Fibroblast of skin of abdomen (primary cell): ENCODE measurements around the gene TTC28.
A peak's percentile ranks its signal among the peaks of the same experiment; 100 is the strongest.

ENCODE experiments used
- DNase-seq: peaks from one replicate; pipeline ENCODE4 v3.0.0-alpha.2; 2013

Gene TTC28

GRCh38 chr22:28017859-28018258 lies 661.8 kb downstream of the TTC28 start:
- DNase-seq: no peak

DNA sequence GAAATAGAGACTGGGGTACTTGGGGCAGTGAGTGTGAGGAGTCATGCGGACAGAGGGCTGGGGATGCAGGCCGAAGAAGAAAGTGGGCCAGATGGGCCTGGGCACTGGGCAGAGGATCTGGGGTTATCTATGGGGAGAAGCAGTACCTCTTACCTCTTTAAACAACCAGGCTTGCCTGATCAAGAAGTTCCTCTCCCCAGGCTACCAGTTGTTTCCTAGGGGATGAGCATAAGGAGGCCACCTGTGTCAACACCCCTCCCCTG lies 662.2 kb downstream of the TTC28 start:
- no peak for DNase-seq

DNA sequence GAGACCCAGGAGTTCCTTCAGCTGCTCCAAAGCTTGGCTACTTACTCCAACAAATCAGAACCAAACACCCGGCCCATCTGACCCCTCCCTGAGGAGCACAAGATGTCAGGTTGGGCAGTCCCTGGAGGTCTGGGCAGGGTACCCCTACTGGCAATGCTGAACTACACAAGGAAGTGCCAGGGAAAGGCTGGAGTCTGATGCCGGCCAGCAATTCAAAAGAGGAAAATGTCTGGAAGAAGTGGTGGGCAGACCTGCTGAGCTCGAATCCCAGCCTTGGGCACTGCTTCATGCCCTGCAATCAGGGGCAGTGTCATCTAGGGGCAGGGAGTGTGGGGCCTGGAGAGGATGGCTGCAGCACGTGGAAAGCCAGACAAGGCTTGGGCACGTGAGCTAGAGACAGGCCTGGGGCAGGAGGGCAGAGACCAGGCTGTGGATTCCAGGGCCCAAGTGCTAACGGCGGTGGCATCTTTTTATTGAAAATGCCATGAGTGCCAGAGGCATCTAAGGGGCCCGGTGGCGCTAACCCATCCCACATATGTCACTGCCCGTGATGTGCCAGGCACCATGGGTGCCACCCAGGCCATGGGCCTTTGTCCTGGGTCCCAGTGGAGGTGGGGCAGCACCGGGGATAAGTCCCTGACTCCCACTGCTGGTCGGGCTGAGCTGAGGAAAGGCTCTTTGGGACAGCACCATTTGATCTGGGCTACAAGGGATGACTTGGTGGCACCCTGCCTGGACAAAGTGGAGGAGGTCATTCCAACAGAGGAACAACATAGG lies 662.7 kb downstream of the TTC28 start:
- DNase-seq: no peak

DNA sequence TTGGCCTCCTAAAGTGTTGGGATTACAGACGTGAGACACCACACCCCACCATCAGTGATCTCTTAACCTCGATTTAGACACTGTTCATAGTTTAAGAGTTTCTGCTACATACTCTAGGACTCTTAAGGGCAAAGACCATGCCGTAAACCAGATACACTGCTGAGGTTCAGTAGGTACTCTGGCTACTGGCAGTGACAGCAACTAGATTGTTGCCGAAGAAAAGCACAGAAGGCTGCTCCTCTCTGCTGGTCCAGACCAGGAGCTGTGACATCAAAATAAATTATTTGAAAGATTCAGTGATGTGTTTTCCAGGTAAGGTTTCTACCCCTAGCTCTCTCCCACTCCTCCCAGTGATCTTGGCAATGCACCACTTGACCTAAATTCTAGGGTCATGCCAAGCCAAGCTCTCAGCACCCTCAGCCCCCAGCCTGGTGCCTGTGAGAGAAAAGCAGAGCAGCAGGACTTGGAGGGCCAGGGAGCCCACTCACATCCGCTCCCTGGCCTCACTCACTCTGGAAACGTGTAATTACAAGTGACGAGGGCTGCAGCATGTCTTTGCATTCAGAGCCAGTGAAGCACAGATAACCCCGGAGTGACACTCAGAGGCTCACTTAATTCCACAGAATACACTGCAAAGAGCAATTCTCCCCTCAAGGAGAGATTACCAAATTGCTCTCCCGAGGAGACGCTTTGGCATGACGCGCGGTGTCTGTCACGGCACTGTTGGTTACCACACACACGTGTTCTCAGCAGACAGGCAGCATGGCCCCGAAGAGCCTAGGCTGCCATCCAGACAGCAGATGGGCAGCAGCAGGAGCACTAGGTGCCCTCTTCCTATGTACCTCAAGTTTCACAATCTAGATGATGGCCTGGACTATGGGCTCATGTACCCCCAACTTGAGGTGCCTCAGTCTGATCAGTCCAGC lies 663.7 kb downstream of the TTC28 start:
- DNase-seq: no peak

GRCh38 chr22:28015046-28015425 lies 664.6 kb downstream of the TTC28 start:
- DNase-seq: no peak

- DNase-seq: no peak
Measured at GRCh38 chr22:28014211-28015045, 665.2 kb downstream of the TTC28 start.

DNA sequence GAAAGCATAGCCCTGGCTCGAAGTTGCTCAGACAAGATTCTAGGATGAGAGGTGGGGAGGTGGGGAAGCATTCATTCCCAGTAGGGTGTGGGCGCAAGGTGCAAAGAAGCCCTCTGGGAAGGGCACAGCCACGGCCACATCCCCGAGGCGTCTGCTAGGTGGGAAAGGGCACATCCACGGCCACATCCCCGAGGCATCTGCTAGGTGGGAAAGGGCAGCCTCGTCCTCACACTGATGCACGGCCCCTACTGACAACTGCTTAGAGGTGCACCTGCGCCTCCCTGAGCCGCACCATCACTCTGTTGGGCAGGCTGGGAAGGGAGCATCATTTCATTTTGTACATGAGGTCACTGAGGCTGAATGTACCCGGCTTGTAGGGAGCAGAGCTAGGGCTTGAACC lies 666.0 kb downstream of the TTC28 start:
- DNase-seq: no peak

DNA sequence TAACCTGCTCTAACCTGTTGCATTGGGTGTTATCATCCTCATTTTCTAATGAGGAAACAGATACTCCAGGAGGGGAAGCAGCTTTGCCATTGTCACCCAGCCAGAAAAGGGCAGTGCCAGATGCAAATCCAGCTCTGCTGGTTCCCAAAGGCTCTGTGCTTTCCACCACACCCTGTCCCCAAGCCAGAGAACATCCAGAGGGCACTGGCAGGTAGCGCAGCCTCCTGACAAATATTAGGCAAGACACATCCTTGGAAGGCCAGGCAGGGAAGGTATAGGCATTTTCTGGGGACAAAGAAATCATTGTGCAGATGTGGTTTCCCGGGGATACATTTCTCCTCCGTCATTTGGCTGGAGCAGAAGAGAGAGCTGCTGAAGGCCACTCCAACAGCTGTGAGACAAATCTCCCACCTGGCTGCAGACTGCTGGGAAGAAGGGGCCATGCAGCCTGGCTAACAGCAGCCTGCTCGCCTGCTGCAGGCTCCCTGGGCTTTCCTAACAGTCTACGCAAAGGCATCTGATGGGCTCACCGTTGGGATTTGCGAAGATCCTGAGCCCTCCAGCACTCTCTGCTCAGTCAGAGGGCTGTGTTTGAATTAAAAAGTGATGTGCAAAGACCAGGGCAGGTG lies 666.7 kb downstream of the TTC28 start:
- no peak for DNase-seq

GRCh38 chr22:28009272-28009827 lies 670.3 kb downstream of the TTC28 start:
- peak; percentile 93 for DNase-seq

DNA sequence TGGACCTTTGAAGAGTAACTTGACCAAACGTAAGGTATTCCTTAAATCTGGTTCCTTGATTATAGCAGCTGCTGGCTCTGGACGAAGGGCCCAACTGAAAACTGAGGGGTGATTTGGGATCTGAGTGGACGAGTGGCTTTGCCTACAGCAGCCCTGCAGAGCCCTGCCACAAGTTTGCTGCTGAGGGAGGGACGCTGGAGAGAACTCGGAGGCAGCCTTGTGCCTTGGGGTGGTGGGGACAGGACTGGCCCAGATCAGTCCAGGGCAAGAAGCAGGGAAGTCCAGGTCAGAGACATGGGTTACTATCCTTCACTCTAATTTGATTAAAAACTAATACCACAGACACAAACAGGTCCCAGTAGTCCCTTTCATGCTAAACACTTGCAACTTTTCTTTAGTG lies 671.0 kb downstream of the TTC28 start:
- no peak for DNase-seq

GRCh38 chr22:28008056-28008455 lies 671.6 kb downstream of the TTC28 start:
- no peak for DNase-seq

GRCh38 chr22:28006271-28006670 lies 673.4 kb downstream of the TTC28 start:
- no peak for DNase-seq

- DNase-seq: no peak
Measured at GRCh38 chr22:28005513-28005912, 674.1 kb downstream of the TTC28 start.

DNA sequence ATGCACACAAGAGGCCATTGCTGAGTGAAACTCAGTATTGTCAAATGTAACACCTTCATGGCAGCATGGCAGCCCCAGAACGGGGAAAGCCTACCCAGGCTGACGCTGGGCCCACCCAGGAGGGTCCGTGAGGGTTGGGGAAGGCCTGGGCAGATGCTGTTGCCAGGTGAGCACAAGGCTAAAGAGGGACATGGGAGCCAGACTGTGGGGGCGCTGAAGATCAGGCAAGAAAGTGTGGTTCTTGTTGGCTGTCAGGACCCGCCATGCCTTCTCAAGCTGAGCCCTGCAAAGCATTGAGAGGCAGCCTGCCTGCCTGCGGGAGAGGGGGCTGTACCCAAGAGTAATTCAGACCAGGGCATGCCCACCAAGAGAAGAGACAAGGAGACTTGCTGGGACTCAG lies 675.6 kb downstream of the TTC28 start:
- no peak for DNase-seq

DNA sequence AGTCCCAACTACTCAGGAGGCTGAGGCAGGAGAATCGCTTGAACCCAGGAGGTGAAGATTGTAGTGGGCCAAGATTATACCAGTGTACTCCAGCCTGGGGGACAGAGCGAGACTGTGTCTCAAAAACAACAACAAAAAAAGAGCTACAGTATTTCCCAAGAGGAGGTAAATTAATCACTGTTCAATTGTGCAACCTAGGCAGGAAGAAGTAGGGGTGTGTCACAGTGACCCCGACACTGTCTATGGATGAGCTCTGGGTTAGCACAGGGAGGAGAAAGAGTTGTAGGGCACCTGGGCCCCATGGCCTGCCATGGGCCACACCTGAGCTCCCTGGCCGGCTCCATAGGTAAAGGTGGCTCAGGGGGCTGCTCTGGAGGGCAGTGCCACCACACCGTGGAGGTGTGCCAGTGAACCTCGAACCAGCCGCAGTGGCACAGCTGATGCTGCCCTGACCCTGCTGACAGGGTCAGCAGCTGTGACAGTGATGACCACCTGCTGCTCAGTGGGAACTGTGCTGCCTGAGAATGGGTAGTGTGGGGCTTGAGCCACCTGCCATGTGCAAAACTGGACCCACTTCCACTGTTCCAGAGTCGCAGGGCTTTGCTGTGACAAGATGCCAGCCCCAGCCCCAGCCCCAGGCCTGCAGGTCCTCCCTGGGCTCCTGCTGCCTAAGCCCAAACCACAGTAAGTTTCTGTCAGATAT lies 676.6 kb downstream of the TTC28 start:
- no peak for DNase-seq

DNA sequence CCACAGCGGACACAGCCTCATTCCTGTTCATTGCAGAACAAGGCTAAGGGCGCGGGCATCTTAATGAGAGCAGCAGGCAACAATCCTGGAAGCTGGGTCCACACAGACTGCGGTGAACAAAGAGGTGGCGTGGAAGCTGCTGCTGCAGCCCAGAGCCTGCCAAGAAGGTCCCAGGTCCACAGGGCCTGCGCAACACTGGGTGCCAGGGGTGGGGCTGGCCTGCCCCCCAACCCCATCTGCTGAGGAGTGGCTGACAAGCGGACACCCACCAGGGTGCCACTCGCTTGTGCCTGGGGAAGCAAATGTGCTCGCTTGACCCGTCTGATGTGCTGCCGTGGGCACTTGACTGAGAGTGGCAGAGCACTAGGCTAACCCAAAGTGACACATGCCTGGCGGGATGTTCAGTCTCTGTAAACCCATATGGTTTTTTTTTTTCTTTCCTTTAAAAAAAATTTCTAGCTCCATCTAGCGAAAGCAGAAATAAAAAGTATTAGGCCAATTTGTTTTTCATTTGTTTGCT lies 677.4 kb downstream of the TTC28 start:
- peak; percentile 8 for DNase-seq

DNA sequence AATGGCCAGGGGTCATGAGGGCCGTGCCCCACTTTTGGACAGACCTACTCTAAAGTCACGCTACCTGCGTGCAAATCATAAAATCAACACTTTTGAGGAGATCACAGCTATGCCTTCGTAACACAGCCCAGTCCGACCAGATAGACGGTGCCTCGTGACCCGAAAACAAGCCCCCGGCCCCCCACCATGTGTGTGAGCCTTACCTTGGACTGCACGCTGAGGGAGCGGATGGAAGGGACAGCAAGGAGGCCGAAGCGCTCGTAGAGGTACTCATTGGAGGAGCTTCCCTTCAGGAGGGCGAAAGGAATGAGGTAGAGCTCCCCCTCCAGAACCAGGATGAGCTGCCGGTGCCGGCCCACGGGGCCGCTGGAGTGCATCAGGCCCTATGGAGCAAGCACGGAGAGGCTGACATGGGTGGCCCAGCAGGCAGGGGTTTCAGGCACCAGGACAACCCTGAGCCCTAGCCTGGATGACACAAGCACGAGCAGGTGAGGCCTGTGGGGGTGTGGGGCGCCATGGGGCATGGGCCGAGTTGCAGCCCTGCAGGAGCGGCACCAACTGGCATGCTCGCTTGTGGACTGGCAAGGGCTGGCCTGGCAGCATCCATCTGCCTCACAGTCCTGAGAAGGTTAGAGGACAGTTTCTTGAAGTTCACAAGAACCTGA lies 678.3 kb downstream of the TTC28 start:
- DNase-seq: no peak

DNA sequence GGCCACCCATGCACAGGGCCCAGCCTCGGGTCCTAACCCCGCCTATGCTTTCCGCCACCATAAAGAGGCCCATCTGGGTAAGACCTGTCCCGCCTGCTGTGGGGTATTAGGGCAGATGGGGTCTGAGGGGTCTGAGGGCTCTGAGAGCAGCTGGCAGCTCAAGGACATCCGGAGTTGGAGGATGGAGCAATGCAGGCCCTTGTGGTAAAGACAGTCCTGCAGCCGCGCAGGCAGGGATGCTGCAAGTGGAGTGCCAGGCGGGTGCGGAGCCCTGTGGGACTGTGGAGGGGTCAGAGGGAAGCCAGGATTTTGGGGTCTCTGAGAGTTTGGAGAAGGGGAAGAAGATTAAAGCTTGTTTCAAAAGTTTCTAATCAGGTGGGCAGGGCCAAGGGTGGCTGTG lies 679.3 kb downstream of the TTC28 start:
- DNase-seq: no peak

- no peak for DNase-seq
Measured at GRCh38 chr22:27999876-28000275, 679.8 kb downstream of the TTC28 start.

GRCh38 chr22:27998511-27999410 lies 680.9 kb downstream of the TTC28 start:
- DNase-seq: no peak
